GM21381 (cell line): ENCODE data around the gene MYRIP.

ENCODE experiments used
- ATAC-seq: cut with Tn5 transposase; IDR thresholded peaks from one replicate; pipeline ENCODE4 v1.9.1; 2021; ENCODE audit warnings: mild to moderate bottlenecking, moderate library complexity; ENCODE audit not compliant: unreplicated experiment

Gene MYRIP

DNA sequence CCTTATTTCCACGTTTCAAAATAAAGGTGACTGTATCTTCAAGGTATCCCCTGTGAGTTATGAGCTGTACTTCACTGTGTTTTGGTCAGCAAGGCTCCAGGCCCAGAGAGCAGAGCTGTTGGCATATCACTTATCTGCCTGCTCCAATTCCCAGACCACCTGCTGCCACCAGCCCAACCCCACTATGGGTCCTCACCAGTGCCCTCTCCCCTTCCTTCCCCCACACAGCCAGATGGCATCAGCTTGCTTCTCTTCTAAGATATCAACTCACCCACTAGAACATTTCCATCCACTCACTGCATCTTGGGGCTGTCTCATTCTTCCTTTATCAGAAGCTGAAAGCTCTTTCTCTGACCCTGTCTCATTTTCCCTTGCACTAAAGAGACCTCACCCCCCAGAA lies 363.2 kb downstream of the MYRIP start:
- ATAC-seq: no peak

DNA sequence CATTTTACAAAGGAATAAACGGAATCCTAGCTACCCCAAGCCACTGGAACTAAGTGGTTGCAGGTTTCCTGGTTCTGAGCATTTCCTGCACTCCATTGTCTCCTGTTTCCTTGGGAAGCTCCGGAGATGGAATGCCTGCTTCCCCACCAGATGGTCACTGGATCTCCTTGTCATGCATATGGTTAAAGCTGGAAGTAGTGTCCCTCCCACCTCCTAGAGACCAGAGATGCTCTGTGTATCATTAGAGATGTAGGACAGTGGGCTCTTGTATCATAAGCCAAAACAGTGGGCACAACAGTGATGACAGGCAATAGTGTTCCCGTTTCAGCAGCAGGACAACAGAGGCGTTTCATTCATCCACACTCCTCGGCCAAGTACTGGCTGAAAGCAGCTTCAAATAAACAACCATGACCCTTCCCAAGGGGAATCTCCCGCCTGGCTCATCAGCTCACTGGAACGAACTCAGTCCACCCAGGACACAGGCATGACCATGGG lies 363.9 kb downstream of the MYRIP start:
- ATAC-seq: no peak

DNA sequence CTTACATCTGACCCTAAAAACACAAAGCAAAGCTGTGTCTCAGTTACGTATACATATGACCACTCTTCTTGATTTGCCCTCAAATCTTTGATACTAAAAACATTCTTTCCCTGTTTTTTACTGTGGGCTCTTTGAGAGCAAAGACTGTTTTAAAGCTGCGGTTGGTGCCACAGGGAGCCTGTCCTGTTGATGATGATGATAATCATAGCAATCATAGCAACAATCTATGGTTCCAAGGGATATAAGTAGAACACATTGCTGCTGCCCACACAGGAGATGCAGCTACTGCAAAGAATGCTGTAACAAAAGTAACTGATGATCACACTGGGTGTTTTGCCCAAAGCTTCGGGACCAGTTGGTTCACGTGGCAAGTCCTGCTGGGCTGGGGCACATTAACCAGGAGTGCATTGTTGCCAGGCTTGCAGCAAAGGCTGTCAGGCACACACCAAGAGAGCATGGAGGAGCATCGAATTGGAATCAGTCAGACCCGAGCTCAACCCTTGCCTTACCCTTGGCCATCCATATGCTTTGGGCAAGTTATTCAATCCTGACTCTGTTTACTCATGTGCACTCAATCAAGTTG lies 368.7 kb downstream of the MYRIP start:
- ATAC-seq: no peak

DNA sequence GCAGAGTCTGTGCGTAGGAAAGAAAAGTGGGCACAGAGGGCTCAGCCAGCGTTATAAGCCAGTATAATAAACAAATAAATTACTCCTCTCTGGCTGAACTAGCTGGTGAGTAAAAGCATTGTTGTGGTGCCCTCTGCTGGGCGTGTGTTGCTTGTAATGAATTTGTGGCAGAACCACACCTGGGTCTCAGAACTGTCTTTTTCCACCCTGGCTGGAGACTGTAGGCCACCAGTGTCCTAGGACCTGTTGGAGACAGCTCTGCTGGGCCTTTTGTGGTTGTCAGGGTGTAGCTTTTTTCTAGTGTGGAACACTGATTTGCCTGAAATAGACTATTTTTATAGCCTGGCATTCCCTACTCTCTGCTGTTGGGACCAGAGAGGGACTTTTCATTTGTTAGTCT lies 369.6 kb downstream of the MYRIP start:
- peak; percentile 48 for ATAC-seq

DNA sequence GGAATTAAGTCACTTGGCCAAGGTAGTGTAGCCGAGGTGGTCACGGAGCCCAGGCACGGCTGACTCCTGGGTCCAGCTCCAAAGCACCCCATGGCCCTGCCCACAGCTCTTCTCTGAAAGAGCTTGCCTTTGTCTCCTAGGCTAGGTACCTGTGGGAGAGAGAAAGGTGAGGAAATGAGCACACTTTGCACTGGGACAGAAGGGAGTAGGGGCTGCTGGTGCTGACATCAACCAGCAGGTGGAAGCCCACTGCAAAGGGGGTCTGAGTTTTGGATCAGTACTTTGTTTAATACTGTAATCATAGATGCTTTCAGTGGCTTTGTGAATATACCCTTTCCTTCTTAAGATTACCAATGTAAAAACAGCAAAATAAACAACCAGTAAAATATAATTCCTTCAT lies 371.8 kb downstream of the MYRIP start:
- ATAC-seq: no peak

DNA sequence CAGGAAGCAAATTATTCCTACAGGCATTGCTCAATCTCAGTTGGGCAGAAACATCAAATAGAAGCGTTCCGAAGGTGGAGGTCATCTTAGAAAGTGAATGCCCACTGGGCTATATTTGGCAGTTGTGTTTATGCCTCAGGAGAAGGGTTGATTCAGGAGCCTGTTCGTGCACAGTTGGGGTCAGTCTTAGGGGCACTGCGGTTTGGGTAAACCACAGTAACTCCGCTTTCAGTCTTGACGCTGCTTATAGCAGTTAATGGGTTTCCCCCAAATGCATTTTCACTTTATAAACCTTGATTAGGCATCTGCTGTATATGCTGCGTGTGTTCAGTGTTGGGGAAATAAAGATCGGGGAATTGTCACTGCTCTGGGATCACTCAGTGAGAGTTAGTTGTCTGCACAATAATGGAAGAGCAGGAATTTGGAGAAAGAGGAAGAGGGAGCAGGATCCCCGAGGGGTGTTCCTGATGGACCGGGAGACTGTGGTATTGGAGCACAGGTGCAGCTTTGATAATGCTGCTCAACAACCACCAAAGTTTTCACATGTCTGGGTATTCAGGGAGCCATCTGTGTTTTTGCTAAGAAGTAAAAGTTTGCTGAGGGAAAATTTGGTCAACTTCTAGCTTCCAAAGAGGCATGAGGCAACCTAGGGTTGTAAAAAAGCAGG lies 375.8 kb downstream of the MYRIP start:
- peak; percentile 55 for ATAC-seq

DNA sequence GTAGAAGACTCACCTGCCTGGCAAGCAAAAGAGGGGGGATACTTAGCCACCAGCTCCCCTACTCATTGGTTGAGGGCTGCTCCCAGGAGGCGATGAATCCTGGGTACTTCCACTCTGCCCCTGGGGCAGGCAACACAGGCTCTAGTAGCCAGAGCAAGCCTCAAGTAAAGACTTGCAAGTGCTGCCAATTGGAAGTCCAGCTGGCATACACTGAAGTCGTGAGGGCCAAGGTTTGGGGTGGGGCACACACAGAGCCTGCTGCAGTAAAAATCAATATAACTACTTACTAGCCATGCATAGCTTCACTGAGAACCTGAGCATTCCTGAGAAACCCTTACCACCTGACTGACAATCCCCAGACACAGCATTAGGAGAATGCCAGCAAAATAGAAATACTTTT lies 377.1 kb downstream of the MYRIP start:
- ATAC-seq: no peak

DNA sequence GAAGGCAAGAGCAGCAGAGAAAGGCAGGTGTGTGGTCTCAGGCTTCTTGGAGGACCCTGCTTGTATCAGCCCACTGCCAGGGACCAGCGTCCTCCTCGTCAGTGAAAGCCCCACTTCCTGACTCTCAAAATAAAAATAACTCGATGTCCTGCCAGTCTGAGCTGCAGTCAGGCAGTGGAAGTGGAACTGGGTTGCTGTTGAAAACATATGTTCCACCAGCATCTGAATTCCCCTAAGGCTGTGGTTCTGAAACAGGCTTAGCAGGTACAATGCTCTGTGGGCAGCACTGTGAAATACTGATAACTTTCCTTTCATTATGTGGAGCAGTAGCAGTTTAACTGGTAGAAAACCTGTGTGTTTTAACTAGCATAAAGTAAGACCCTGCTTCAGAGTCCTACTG lies 378.5 kb downstream of the MYRIP start:
- peak; percentile 60 for ATAC-seq

DNA sequence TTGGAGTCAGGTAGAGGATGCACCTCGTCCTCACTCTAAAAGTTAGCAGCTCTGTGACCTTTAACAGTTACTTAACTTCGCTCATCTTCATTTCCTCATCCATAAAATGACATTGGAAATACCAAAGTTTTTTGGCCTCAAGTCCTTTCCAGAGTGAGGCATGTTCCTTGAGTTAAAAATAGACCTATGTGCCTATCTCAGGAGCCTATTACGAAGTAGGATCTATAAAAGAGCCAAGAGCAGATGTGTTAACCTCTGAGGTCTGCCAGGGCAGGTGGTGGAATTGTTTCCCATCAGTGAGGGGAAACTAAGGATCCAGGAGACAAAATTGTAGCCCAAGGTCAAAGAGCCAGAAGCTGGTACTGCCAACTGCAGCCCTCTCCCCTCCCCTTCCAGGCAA lies 379.7 kb downstream of the MYRIP start:
- ATAC-seq: no peak

DNA sequence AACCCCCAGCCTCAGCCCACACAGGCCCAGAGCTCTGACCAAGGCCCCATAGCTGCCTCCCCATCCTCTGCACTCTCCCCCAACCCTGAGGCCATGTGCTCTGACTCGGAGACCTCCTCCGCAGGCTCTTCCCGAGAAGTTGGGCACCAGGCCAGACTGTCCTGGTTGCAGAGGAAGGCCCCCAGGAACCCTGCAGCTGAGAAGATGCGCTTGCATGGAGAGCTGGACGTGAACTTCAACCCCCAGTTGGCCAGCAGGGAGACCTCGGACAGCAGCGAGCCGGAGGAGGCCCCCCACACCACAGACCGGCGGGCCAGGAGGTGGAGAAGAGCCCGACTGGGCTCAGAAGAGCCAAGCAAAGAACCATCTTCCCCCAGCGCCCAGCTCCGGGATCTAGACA lies 380.6 kb downstream of the MYRIP start:
- ATAC-seq: no peak

DNA sequence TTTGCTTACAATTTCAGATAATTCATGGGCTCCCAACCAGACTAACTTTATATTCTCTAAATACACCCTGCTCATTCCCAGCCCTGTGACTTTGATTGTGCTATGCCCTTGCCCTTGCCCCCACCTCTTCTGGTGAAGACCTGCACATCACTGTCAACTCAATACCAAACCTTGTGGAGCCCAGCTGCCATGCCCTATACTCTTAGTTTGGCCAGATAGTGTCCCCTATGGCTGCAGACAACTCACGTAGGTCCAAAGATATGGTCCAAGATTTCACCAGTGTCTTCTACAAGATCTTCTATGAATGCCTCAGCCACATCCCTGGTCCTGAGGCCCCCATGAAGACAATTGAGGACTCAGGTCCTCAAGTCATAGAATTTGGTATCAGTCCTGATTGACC lies 381.8 kb downstream of the MYRIP start:
- no peak for ATAC-seq

DNA sequence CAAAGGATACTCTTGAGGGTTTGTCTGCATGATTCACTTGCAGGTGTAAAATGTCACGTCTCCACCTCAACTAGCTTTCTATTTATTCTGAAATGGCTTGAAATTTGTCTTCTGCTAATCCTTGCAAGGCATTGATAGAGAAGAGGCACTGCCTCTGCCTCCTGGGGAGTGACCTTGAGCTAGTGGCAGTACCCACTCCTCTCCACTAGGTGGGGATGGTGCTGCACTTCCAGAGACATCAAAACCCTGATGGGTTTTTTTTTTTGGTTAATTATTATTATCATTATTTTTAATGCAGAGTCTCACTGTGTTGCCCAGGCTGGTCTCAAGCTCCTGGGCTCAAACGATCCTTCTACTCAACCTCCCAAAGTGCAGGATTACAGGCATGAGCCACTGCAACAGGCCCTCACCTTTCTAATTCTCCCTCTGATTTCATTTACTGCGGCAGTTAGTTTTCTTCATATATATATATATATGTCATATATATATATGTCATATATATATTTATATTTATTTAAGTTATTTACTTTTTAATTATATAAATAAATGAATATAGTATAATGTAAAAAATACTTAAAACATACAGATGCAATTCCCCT lies 382.5 kb downstream of the MYRIP start:
- peak; percentile 64 for ATAC-seq

DNA sequence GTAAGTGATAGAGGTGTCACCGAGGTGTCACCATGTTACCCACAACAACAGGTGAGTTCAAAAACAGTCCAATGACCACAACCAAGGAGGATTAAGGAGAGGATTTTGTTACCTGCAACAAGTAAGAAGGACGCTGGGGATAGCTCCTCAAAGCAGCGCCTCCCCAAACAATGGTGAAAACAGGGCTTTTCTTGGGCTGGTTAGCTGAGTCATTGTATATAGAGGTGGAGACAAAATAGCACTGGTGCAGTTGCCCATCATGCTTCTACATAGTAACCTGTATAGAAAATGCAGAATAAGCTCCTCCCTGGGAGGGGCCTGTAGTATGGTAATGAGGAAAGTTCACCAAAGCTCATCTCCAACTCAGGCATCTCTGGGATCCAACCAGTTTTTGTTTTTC lies 383.2 kb downstream of the MYRIP start:
- ATAC-seq: no peak

DNA sequence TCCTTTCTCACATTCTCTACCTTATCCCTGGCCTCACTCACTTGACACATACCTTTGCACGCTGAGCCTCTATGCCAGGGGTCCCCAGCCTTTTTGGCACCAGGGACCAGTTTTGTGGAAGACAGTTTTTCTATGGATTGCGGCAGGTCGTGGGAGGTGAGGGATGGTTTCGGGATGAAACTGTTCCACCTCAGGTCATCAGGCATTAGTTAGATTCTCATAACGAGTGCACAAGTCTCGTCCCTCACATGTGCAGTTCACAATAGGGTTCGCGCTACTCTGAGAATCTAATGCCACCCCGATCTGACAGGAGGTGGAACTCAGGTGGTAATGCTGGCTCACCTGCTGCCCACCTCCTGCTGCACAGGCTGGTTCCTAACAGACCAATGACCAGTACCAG lies 387.6 kb downstream of the MYRIP start:
- ATAC-seq: no peak

DNA sequence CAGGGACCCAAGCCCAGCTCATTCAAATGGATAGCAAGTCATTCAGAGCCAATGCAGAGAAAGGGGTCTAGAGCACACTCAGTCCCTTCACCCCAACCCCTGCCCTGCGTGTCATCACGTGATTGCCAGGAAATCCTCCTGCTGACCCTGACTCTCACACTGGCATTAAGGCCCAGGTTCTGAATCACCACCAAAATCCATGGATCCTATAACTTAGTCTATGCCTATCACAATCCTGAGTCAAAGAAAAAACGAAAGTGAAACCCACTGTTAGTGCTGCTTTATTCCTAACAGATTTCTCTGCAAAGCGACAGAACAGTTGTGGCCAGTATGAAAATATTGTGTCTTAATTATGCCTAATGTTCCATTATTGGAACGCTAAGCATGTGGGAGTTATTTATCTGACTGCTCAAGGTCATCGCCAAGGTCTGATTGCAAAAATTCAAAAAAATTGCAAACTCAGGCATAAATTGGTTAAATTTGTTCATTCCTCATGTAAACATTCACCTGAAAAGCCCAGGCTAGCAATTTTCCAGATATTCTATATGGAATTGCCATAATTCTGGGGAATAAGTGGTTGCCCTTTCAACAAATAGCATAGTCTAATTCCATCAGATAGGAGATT lies 391.4 kb downstream of the MYRIP start:
- ATAC-seq: no peak

DNA sequence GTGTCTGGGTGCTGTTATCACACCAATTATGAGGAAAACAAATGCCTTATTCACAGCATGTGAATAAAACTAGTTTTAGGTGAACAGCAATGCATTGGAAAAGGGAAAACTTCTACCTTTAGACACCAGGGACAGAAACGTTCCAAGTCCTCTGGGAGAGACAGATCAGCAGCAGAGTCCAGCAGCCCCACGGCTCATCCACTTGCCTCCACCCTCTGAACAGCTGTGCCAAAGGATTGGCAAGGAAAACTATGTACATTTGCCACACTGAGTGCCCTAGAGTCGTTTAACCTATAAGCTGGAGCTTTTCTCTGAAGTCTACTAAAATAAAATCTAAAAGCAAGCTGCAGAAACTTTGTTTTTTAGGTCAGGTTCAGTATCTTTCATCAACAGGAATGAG lies 392.4 kb downstream of the MYRIP start:
- no peak for ATAC-seq

DNA sequence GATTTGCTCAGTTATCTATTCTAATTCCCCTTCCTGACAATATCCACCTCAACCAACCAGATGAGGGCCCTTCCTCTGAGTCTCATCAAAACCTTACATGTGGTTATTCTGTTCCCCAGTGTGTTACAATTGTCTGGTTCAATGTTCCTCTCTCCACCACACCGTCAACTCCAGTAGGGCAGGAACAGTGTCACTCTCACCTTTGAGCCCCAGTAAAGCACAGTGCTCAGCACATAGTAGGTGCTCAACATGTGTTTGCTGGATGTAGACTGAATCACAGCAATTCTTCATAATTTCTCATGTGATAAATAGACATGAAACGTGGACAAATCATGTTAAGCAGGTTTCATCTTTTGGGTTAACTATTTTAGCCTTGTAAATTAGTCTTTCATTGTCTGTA lies 397.1 kb downstream of the MYRIP start:
- no peak for ATAC-seq

DNA sequence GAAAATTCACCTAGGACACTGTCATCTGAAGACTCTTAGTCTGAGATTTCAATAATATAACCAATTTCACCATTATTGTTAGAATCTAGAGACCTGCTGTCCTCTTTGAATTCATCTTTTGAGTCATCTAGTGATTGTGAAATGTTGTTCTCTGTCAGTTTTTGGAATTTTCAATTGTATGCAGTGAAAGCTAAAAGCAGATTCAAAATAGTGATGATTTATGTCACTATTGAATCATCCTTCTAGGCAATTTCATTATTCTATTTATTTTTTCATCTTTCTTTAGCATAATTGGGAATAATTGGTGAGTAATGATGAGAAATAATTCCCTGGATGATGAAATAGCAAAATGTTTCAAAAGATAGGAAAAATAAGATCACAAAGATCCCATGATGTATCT lies 398.4 kb downstream of the MYRIP start:
- no peak for ATAC-seq

DNA sequence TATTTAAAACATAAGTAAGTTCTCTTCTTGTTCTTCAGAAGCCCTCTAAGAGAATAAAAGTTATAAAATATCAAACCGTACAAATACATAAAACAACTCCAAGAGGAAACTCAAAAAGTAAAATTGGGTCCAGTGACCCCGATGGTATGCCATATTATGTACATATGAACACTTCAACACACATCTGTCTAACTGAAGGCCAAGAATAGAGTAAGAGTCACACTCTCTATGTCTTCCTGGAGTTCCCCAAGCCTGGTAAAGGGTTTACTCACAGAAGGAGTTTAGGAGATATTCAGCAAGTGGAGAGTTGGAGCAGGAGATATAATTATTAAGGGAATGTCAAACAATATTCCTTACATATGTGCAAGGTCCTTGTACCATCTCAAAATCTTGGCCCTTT lies 398.8 kb downstream of the MYRIP start:
- ATAC-seq: no peak

DNA sequence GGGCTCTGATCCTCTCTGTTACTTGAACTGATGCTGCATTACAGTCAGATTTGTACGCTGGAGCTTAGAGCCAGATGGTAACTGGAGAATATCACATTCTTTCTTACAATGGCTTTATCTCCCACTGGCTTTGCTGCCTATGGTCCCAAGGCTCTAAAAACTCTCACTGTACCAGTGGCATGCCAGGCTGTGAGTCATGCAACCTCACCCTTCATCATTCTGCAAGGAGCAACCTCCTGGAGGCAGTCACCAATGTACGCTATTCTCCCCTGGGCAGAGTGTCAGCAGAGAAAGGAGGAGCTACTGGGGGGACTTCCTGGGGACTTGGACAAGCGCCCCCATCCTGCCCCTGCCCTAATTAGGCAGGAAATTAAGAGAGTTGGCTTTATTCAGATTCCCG lies 402.2 kb downstream of the MYRIP start:
- ATAC-seq: no peak

DNA sequence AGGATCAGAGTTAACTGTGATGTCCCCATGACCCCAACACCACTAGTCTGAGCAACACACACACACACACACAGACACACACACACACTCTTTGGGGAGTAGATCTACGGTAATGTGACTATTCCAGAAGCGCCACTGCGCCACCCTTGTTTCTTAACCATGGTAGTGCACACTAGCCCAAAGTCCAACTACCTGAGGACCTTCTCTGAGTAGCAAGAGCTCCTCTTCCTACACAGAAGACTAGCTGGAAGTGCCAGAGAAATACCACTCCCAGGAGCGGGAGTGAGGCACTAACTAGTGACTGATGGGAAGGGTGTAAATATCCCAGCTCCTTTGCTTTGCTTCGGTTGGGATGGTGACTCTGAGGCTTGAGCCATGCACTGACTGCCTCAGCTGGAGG lies 404.1 kb downstream of the MYRIP start:
- no peak for ATAC-seq

DNA sequence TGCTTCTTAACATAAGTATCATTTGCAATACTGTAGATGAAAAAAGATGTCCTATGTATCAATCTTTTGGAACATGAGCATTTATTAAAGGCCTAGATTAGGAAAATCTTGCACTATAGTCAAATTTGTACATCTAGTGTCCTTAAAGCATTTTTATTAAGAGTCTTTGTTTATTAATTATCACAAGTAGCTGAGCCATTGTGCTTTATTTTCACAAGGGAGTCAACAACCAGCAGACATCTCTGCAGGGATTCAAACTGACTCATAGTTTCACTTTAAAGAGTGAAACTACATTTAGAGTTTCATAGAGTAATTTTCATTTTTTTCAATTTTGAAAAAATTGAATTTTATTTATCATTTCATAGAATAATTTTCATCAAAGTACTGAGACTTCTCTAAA lies 405.6 kb downstream of the MYRIP start:
- no peak for ATAC-seq
